ENCODE data around the gene COA6. TPM values are rescaled to one million over a fixed set of nuclear protein-coding genes. Genes with fewer than 3 reads are reported as not detected.
"Not testable (repeated sequence)": the region's sequence is repeated elsewhere in the genome, so short reads cannot be mapped to it uniquely, and the experiment has no call there.

COA6 gene
- total RNA-seq, 4 donors from 2014 or later, result 53.7 to 113 (median 58.7) TPM

GRCh38 chr1:234375672-234376071, 2.4 kb downstream of the COA6 start:
- no peaks in the 10 kb centered on the region for H3K27me3 ChIP-seq
- no peak overlapping the region for H3K4me3 ChIP-seq
- H3K27ac ChIP-seq, result no peak overlapping the region
- in situ Hi-C loops (cut with MboI; ENCODE audit: low sequenced_read_pairs in 4 of 4) (no loop called here), intact Hi-C loops (cut with DNase I; ENCODE audit: low total_unique reads) (no loop called here)
- TF ChIP-seq POLR2A (IDR thresholded peaks at IDR 0.05), result no peak
- no peak for TF ChIP-seq CTCF (IDR thresholded peaks at IDR 0.05 in 4 of 5, conservative IDR thresholded peaks at IDR 0.05 in 1 of 5)
- DNase-seq (no peak), ATAC-seq (no peak)
- H3K4me1 ChIP-seq, result peaks cover 18 to 30% of the 10 kb centered on the region in 2 donors
- H3K9me3 ChIP-seq, result no peaks in the 10 kb centered on the region
- H3K36me3 ChIP-seq, result peaks cover 0 to 55% of the 10 kb centered on the region in 2 donors

GRCh38 chr1:234379591-234380109, 6.4 kb downstream of the COA6 start:
- DNase-seq; ATAC-seq; H3K9me3 ChIP-seq; intact Hi-C loops (cut with DNase I; ENCODE audit: low total_unique reads); H3K27me3 ChIP-seq; in situ Hi-C loops (cut with MboI; ENCODE audit: low sequenced_read_pairs in 4 of 4); H3K4me3 ChIP-seq; H3K27ac ChIP-seq: not testable (repeated sequence)
- H3K36me3 ChIP-seq, result peaks cover 0 to 65% of the 10 kb centered on the region in 2 donors
- H3K4me1 ChIP-seq, result peaks cover 2 to 11% of the 10 kb centered on the region in 2 donors

- Histone ChIP-seq H3K36me3 (peaks cover 0 to 45% of the 10 kb centered on the region in 2 donors), H3K4me1 (no peaks in the 10 kb centered on the region), H3K27ac (no peak overlapping the region), H3K27me3 (no peaks in the 10 kb centered on the region), H3K4me3 (no peak overlapping the region), H3K9me3 (no peaks in the 10 kb centered on the region)
- DNase-seq, result no peak
- ATAC-seq, result no peak
- TF ChIP-seq CTCF (IDR thresholded peaks at IDR 0.05 in 4 of 5, conservative IDR thresholded peaks at IDR 0.05 in 1 of 5) (no peak), POLR2A (IDR thresholded peaks at IDR 0.05) (no peak)
- intact Hi-C loops (cut with DNase I; ENCODE audit: low total_unique reads), result no loop called here
- in situ Hi-C loops (cut with MboI; ENCODE audit: low sequenced_read_pairs in 4 of 4), result no loop called here
Measured at GRCh38 chr1:234381699-234382555, 8.7 kb downstream of the COA6 start.

- Histone ChIP-seq H3K27me3 (no peaks in the 10 kb centered on the region), H3K27ac (no peak overlapping the region), H3K36me3 (peaks cover 0 to 11% of the 10 kb centered on the region in 2 donors), H3K4me1 (no peaks in the 10 kb centered on the region), H3K4me3 (no peak overlapping the region), H3K9me3 (no peaks in the 10 kb centered on the region)
- intact Hi-C loops (cut with DNase I; ENCODE audit: low total_unique reads), result no loop called here
- in situ Hi-C loops (cut with MboI; ENCODE audit: low sequenced_read_pairs in 4 of 4), result no loop called here
- DNase-seq, result no peak
- no peak for ATAC-seq
- TF ChIP-seq POLR2A (IDR thresholded peaks at IDR 0.05) (no peak), CTCF (IDR thresholded peaks at IDR 0.05 in 4 of 5, conservative IDR thresholded peaks at IDR 0.05 in 1 of 5) (no peak)
Measured at GRCh38 chr1:234386122-234386521, 12.9 kb downstream of the COA6 start.

GRCh38 chr1:234388094-234388493, 14.8 kb downstream of the COA6 start:
- no peaks in the 10 kb centered on the region for H3K9me3 ChIP-seq
- H3K4me1 ChIP-seq, result no peaks in the 10 kb centered on the region
- ATAC-seq, result no peak
- H3K27ac ChIP-seq, result no peak overlapping the region
- DNase-seq, result no peak
- H3K36me3 ChIP-seq, result peaks cover 0 to 31% of the 10 kb centered on the region in 2 donors
- in situ Hi-C loops (cut with MboI; ENCODE audit: low sequenced_read_pairs in 4 of 4), result no loop called here
- no peak for TF ChIP-seq CTCF (IDR thresholded peaks at IDR 0.05 in 4 of 5, conservative IDR thresholded peaks at IDR 0.05 in 1 of 5)
- TF ChIP-seq POLR2A (IDR thresholded peaks at IDR 0.05), result no peak
- intact Hi-C loops (cut with DNase I; ENCODE audit: low total_unique reads), result no loop called here
- no peaks in the 10 kb centered on the region for H3K27me3 ChIP-seq
- H3K4me3 ChIP-seq, result no peak overlapping the region
